Smooth muscle cell (in vitro differentiated cells): ENCODE results near the gene SH3TC1. TPM values are rescaled to one million over a fixed set of nuclear protein-coding genes. Genes with fewer than 3 reads are reported as not detected.

Experiments
- DNase-seq: peaks from one replicate; lab custom pipeline; 2025; ENCODE audit not compliant: unreplicated experiment; lab: John Stamatoyannopoulos, UW
- H2AFZ ChIP-seq: fragments of 200-600 bp; sonication (generic); 2 replicates; pipeline ENCODE4 v1.6.0; 2016; ENCODE audit warnings: antibody characterized with exemption, low read depth, mild to moderate bottlenecking
- H3F3A ChIP-seq: fragments of 200-600 bp; sonication (generic); 2 replicates; pipeline ENCODE4 v1.6.0; 2017; ENCODE audit warnings: antibody characterized with exemption, low read depth
- H3K27ac ChIP-seq: fragments of 200-600 bp; sonication (generic); 2 replicates; pipeline ENCODE4 v1.5.1; 2016; ENCODE audit warnings: low read depth, mild to moderate bottlenecking
- H3K27me3 ChIP-seq: fragments of 200-600 bp; sonication (generic); 2 replicates; pipeline ENCODE4 v1.6.1; 2016; ENCODE audit warnings: low read depth, mild to moderate bottlenecking
- H3K36me3 ChIP-seq: fragments of 200-600 bp; sonication (generic); 2 replicates; pipeline ENCODE4 v1.5.1; 2016; ENCODE audit warnings: low read depth
- H3K4me1 ChIP-seq: fragments of 200-600 bp; sonication (generic); 2 replicates; pipeline ENCODE4 v1.5.1; 2016; ENCODE audit warnings: low read depth
- H3K4me2 ChIP-seq: fragments of 200-600 bp; sonication (generic); 2 replicates; pipeline ENCODE4 v1.6.0; 2016; ENCODE audit warnings: mild to moderate bottlenecking
- H3K4me3 ChIP-seq: fragments of 200-600 bp; sonication (generic); 2 replicates; pipeline ENCODE4 v1.5.1; 2016; ENCODE audit warnings: mild to moderate bottlenecking
- H3K79me2 ChIP-seq: fragments of 200-600 bp; sonication (generic); 2 replicates; pipeline ENCODE4 v1.6.0; 2016; ENCODE audit warnings: low read depth, mild to moderate bottlenecking
- H3K9ac ChIP-seq: fragments of 200-600 bp; sonication (generic); 2 replicates; pipeline ENCODE4 v1.6.0; 2016; ENCODE audit warnings: low read depth
- H3K9me3 ChIP-seq: fragments of 200-600 bp; sonication (generic); replicated peaks from 2 replicates; pipeline ENCODE4 v1.5.1; 2016; ENCODE audit warnings: low read depth
- H4K20me1 ChIP-seq: fragments of 200-600 bp; sonication (generic); 2 replicates; pipeline ENCODE4 v1.6.0; 2016; ENCODE audit warnings: low read depth
- WGBS: methylation state at CpG from one replicate; pipeline ENCODE4 v1.1.7; 2016; ENCODE audit warnings: low lambda C conversion rate; 5-methylcytosine and 5-hydroxymethylcytosine counted together
- polyA plus RNA-seq: library from polyadenylated mRNA; unstranded; fragments of >200 nt; fragmentation: Nextera tagmentation; extraction: Ambion mirVana; gene quantifications from 2 replicates; pipeline ENCODE4 v1.2.1, GENCODE V29; 2016
- total RNA-seq: library from RNA; depleted of rRNA; stranded (reverse); fragments of >200 nt; gene quantifications from 2 replicates; pipeline ENCODE4 v1.2.3, GENCODE V29; 2014
- TF ChIP-seq, protein P1 (sequence below): fragments of 200-600 bp; sonication (generic); IDR thresholded peaks from 2 replicates; pipeline ENCODE4 v1.5.1; 2017; ENCODE audit warnings: borderline replicate concordance, mild to moderate bottlenecking, antibody characterized with exemption; ENCODE audit not compliant: insufficient read depth, poor library complexity, severe bottlenecking

The SH3TC1 gene
- total and polyA plus RNA-seq, 2 experiments from 2014 or later = 7.8 to 17.7 TPM

DNA sequence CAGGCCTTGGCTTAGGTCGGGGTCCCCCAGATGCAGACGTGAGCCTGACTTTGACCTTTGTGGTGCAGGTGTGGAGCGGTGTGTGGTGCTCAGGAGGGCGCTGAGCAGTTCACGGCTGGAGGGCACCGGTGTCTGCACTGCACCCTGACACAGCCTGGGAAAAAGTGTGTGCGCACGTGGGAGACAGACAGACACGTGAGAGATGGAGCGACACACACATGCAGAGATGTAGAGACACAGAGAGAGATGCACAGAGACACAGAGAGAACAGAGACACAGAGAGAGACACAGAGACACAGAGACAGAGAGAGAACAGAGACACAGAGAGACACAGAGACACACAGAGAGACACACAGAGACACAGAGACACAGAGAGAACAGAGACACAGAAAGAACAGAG is 64.3 kb downstream of the SH3TC1 start:
- TF ChIP-seq, protein P1, sequence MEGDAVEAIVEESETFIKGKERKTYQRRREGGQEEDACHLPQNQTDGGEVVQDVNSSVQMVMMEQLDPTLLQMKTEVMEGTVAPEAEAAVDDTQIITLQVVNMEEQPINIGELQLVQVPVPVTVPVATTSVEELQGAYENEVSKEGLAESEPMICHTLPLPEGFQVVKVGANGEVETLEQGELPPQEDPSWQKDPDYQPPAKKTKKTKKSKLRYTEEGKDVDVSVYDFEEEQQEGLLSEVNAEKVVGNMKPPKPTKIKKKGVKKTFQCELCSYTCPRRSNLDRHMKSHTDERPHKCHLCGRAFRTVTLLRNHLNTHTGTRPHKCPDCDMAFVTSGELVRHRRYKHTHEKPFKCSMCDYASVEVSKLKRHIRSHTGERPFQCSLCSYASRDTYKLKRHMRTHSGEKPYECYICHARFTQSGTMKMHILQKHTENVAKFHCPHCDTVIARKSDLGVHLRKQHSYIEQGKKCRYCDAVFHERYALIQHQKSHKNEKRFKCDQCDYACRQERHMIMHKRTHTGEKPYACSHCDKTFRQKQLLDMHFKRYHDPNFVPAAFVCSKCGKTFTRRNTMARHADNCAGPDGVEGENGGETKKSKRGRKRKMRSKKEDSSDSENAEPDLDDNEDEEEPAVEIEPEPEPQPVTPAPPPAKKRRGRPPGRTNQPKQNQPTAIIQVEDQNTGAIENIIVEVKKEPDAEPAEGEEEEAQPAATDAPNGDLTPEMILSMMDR = no peak
- Histone ChIP-seq H2AFZ (no peak overlapping the region), H3K4me1 (no peaks in the 10 kb centered on the region), H3K27me3 (no peaks in the 10 kb centered on the region), H3K79me2 (no peaks in the 10 kb centered on the region), H3K9me3 (no peaks in the 10 kb centered on the region), H3F3A (peaks cover 4% of the 10 kb centered on the region), H3K4me2 (no peak overlapping the region), H3K36me3 (no peaks in the 10 kb centered on the region), H3K9ac (no peak overlapping the region), H4K20me1 (no peaks in the 10 kb centered on the region), H3K27ac (no peak overlapping the region), H3K4me3 (no peak overlapping the region)
- 97% methylated on average over 10 of the region's 10 CpGs for WGBS
- no peak for DNase-seq

DNA sequence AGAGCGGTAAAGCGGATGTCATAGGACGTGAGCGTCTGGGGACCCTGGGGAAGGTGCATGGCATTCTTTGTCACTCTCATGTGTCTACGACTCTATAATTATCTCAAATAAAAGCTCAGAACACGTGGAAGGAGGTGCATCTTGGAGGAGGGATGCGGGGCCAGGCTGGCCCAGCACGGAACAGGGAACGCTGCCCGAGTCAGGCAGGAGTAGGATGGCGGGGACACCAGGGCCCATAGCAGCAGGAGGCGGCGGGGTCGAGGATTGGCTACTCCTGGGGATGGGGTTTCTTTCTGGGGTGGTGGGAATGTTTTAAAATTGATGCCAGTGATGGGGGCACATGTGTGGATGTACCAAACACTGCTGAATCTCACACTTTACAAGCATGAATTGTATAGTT is 65.0 kb downstream of the SH3TC1 start:
- no peaks in the 10 kb centered on the region for H3K79me2 ChIP-seq
- H3K4me3 ChIP-seq = no peak overlapping the region
- H3K4me1 ChIP-seq = peaks cover under 1% of the 10 kb centered on the region
- H3K27me3 ChIP-seq = no peaks in the 10 kb centered on the region
- H3K27ac ChIP-seq = no peak overlapping the region
- H3K4me2 ChIP-seq = no peak overlapping the region
- no peak overlapping the region for H2AFZ ChIP-seq
- TF ChIP-seq, protein P1 = no peak
- no peaks in the 10 kb centered on the region for H3K36me3 ChIP-seq
- 85% methylated on average over 14 of the region's 14 CpGs for WGBS
- H4K20me1 ChIP-seq = no peaks in the 10 kb centered on the region
- peaks cover 4% of the 10 kb centered on the region for H3F3A ChIP-seq
- no peak overlapping the region for H3K9ac ChIP-seq
- no peaks in the 10 kb centered on the region for H3K9me3 ChIP-seq
- no peak for DNase-seq

DNA sequence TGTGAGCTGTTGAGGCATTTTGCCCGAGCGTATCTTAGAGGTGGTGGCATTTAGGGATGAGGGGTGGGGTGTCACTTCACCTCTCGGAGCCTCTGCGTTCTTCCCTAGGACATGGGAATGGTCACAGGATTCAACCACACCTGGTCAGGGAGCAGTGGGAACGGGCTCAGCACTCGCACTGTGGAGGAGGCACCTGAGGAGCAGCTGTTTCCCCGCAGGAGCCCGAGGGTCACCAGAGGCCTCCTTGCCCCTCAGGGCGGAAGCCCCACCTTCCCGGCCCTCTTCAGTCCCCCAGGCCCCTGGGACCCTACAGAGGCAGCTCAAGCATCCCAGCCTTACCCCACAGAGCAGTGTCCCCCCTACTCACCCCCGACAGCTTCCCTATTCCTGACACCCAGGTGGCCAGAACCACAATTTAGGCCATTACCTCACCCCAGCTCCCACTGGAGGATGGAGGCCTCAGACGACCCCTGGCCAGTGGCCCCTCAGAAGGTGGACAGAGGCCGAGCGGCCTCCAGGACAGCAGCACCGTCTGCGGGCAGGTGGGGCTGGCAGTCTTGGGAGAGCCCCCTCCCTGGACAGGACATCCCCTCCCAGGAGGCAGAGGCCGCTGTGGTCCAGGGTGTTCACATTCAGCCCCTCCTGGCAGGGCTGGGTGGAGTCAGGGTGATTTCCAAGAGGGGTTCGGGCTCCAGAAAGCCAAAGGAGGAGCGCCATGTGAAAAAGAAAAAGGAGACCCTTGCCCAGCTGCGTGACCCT is 66.3 kb downstream of the SH3TC1 start:
- no peak overlapping the region for H3K9ac ChIP-seq
- H3K79me2 ChIP-seq = peaks cover 5% of the 10 kb centered on the region
- DNase-seq = no peak
- TF ChIP-seq, protein P1 = no peak
- WGBS = 95% methylated on average over 19 of the region's 20 CpGs
- peaks cover 8% of the 10 kb centered on the region for H3K4me1 ChIP-seq
- no peaks in the 10 kb centered on the region for H3K27me3 ChIP-seq
- H3K36me3 ChIP-seq = no peaks in the 10 kb centered on the region
- no peak overlapping the region for H3K4me2 ChIP-seq
- H2AFZ ChIP-seq = no peak overlapping the region
- peaks cover 2% of the 10 kb centered on the region for H4K20me1 ChIP-seq
- no peaks in the 10 kb centered on the region for H3K9me3 ChIP-seq
- H3K4me3 ChIP-seq = no peak overlapping the region
- H3K27ac ChIP-seq = no peak overlapping the region
- peaks cover 5% of the 10 kb centered on the region for H3F3A ChIP-seq

DNA sequence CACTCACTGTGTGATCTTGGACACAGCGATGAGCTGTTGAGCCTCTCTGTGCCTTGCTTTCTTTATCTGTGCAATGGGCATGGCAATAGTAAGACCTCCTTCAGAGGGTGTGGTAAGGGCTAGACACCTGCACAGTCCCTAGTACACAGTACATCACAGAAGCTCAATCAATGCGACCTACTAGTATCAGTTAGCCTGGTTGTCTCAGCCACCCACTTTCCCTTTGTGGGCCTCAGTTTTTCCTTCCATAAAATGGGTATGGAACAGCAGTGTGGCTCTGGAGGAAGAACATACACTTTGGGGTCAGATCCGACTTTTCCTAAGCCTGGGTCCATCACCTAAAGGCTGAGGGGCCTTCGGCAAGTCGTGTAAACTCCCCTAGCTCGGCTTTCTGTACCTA is 67.0 kb downstream of the SH3TC1 start:
- WGBS = 91% methylated on average over 6 of the region's 6 CpGs
- Histone ChIP-seq H3F3A (peaks cover 6% of the 10 kb centered on the region), H3K27ac (no peak overlapping the region)

More for the DNA sequence above, 67.0 kb downstream of the SH3TC1 start:
- Histone ChIP-seq H3K36me3 (no peaks in the 10 kb centered on the region), H3K4me2 (no peak overlapping the region), H3K4me3 (no peak overlapping the region), H3K27me3 (no peaks in the 10 kb centered on the region), H3K9me3 (no peaks in the 10 kb centered on the region), H3K79me2 (peaks cover 10% of the 10 kb centered on the region), H4K20me1 (peaks cover 10% of the 10 kb centered on the region), H2AFZ (no peak overlapping the region), H3K4me1 (peaks cover 10% of the 10 kb centered on the region), H3K9ac (no peak overlapping the region)
- DNase-seq = no peak
- TF ChIP-seq, protein P1 = no peak
